HEK293T (cell line): ENCODE data around the gene USP10.

Experiments used
- CTCF ChIA-PET: fragments of 350-600 bp; formaldehyde crosslinking; extraction: SDS; loops from one replicate; lab custom pipeline; 2021; ENCODE audit warnings: antibody characterized with exemption, inconsistent platforms; lab: Yijun Ruan, JAX
- POLR2A ChIA-PET: fragments of 350-600 bp; formaldehyde crosslinking; extraction: SDS; loops from one replicate; lab custom pipeline; 2020; ENCODE audit warnings: antibody characterized with exemption, inconsistent platforms; lab: Yijun Ruan, JAX
- DNase-seq: peaks from one replicate; pipeline ENCODE4 v3.0.0; 2012; ENCODE audit warnings: mixed read lengths; ENCODE audit errors: extremely low spot score
- ARNT ChIP-seq: fragments of 450-650 bp; IDR thresholded peaks from 2 replicates; pipeline ENCODE4 v1.6.1; 2017; ENCODE audit warnings: mild to moderate bottlenecking
- BHLHE40 ChIP-seq: fragments of 450-650 bp; IDR thresholded peaks from 2 replicates; pipeline ENCODE4 v1.6.1; 2016; ENCODE audit warnings: mild to moderate bottlenecking, moderate library complexity, borderline replicate concordance
- CTBP1 ChIP-seq: fragments of 450-650 bp; IDR thresholded peaks from 2 replicates; pipeline ENCODE4 v1.6.1; 2016; ENCODE audit warnings: borderline replicate concordance
- ELF4 ChIP-seq: fragments of 450-650 bp; IDR thresholded peaks from 2 replicates; pipeline ENCODE4 v1.6.1; 2017; ENCODE audit warnings: antibody characterized with exemption
- FOXA1 ChIP-seq: fragments of 450-650 bp; IDR thresholded peaks from 2 replicates; pipeline ENCODE4 v1.6.1; 2016; ENCODE audit warnings: mild to moderate bottlenecking
- FOXK2 ChIP-seq: fragments of 450-650 bp; IDR thresholded peaks from 2 replicates; pipeline ENCODE4 v1.6.1; 2016; ENCODE audit warnings: mild to moderate bottlenecking
- FOXM1 ChIP-seq: fragments of 450-650 bp; IDR thresholded peaks from 2 replicates; pipeline ENCODE4 v1.6.1; 2017; ENCODE audit warnings: mild to moderate bottlenecking, borderline replicate concordance
- HDGF ChIP-seq: fragments of 450-650 bp; IDR thresholded peaks from 2 replicates; pipeline ENCODE4 v1.6.1; 2017; ENCODE audit warnings: antibody characterized with exemption, borderline replicate concordance
- L3MBTL2 ChIP-seq: fragments of 450-650 bp; conservative IDR thresholded peaks from 2 replicates; pipeline ENCODE4 v1.6.1; 2016; ENCODE audit warnings: mild to moderate bottlenecking
- LEF1 ChIP-seq: fragments of 450-650 bp; IDR thresholded peaks from 2 replicates; pipeline ENCODE4 v1.6.1; 2017; ENCODE audit warnings: mild to moderate bottlenecking, borderline replicate concordance
- NFRKB ChIP-seq: fragments of 450-650 bp; IDR thresholded peaks from 2 replicates; pipeline ENCODE4 v1.6.1; 2016; ENCODE audit warnings: mild to moderate bottlenecking, moderate library complexity
- SP1 ChIP-seq: fragments of 450-650 bp; IDR thresholded peaks from 2 replicates; pipeline ENCODE4 v1.6.1; 2017
- SUZ12 ChIP-seq: fragments of 450-650 bp; IDR thresholded peaks from 2 replicates; pipeline ENCODE4 v1.6.1; 2016; ENCODE audit warnings: mild to moderate bottlenecking
- TARDBP ChIP-seq: fragments of 450-650 bp; IDR thresholded peaks from 2 replicates; pipeline ENCODE4 v1.6.1; 2016
- ZNF384 ChIP-seq: fragments of 450-650 bp; IDR thresholded peaks from 2 replicates; pipeline ENCODE4 v1.6.1; 2016
- TF ChIP-seq, protein P1 (sequence below): fragments of 450-650 bp; IDR thresholded peaks from 2 replicates; pipeline ENCODE4 v1.6.1; 2016

USP10 gene

DNA sequence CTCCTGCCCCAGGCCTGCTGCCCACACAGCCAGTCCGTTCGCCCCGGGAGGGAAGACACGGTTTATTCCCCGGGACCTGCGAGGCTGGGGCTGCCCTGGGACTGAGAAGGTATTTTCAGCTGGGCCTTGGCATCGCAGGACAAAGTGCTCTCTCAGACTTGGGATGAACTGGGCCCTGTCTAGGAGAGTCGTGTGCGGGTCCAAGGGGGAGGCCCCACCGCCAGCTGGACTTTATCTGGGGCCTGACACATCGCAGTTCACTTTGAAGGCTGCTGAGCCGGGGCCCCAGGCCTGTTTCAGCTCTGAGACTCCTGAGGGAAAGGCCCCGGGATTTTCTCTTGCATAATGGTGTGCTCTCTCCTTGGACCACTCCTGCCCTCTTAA, 126.8 kb downstream of the USP10 start:
- CTCF ChIA-PET = no interaction called here
- POLR2A ChIA-PET = no interaction called here

DNA sequence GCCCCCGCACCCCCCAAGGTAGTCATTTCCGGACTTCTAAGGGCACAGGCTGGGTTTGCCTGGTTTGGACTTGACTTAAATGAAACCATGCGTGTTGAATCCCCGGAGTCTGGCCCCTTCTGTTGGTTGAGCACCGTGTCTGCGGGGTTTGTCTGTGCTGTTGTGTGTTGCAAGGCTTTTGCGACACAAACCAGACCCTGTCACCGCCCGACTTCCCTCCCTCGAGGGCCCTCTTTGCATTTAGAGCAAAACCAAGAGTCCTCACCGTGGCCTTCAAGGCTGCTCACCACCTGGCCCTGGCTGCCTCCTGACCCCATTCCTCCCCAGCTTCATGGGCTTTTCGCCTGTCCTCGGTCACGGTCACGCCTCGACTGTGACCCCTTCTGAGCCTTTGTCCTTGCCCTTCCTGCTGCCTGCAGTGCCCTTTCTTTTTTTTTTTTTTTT, 127.4 kb downstream of the USP10 start:
- POLR2A ChIA-PET = no interaction called here
- TF ChIP-seq SUZ12 = no peak
- no peak for TF ChIP-seq BHLHE40
- no peak for TF ChIP-seq L3MBTL2
- no peak for TF ChIP-seq FOXA1
- TF ChIP-seq LEF1 = no peak
- TF ChIP-seq FOXM1 = no peak

More for the DNA sequence above, 126.8 kb downstream of the USP10 start:
- DNase-seq = no peak
- TF ChIP-seq SP1 (no peak), HDGF (no peak), ARNT (no peak), L3MBTL2 (no peak), ZNF384 (no peak), LEF1 (no peak), FOXA1 (no peak), FOXK2 (no peak), NFRKB (no peak), ELF4 (no peak), BHLHE40 (no peak), FOXM1 (no peak), SUZ12 (no peak), TARDBP (no peak)
- TF ChIP-seq, protein P1, sequence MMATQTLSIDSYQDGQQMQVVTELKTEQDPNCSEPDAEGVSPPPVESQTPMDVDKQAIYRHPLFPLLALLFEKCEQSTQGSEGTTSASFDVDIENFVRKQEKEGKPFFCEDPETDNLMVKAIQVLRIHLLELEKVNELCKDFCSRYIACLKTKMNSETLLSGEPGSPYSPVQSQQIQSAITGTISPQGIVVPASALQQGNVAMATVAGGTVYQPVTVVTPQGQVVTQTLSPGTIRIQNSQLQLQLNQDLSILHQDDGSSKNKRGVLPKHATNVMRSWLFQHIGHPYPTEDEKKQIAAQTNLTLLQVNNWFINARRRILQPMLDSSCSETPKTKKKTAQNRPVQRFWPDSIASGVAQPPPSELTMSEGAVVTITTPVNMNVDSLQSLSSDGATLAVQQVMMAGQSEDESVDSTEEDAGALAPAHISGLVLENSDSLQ = no peak

DNA sequence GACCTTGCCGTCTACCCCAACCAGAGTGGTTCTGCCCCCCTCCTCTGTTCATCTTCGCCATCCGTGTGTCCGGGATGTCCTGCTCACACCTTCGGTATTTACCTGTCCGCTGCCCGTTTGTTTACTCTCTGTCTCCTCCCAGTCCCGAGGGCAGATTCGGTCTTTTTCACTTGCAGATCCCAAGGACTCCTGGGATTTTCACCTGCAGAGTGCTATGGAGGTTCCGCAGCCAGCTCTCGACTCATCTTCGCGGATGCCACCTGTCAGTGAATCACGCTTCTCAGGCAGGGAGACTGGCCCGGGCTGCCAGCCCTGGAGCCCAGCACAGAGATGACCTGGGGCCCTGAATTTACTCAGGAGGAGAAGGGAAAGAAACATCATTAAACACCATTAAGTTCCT, 128.1 kb downstream of the USP10 start:
- no peak for DNase-seq
- TF ChIP-seq ELF4 (no peak), BHLHE40 (no peak), LEF1 (no peak), SP1 (no peak)
- ChIA-PET CTCF (interaction anchor here (0.6 kb wide), 1 partner anchor 116 kb away, joined by 3 read pairs; no protein-coding TSS in a partner anchor), POLR2A (no interaction called here)

More for the DNA sequence above, 127.4 kb downstream of the USP10 start:
- CTCF ChIA-PET = interaction anchor here (0.6 kb wide), 1 partner anchor 115 kb away, joined by 3 read pairs; no protein-coding TSS in a partner anchor
- DNase-seq = no peak

DNA sequence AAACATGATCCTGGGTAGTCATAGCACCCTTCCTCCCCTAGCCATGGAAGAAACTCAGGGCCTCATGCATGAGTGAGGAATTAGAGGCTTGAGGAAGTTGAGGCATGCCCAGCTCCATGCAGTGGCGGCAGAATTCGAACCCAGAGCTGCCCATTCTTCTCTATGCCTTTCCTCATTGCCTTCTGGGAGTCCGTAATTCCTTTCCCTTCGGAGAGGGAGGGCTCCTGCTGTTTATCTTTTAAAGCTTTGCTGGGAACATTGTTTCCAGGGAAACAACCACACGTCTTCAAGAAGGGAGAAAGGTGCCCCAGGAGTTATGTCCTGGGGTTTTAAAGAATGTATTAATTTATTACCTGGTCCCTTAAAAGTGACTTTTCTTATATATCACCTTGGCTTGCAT, 128.5 kb downstream of the USP10 start:
- CTCF ChIA-PET = no interaction called here
- POLR2A ChIA-PET = interaction anchor here (0.6 kb wide), 1 partner anchor 9 kb away, joined by 3 read pairs; no protein-coding TSS in a partner anchor
- no peak for DNase-seq
- TF ChIP-seq FOXK2 (no peak), ELF4 (no peak), FOXM1 (no peak), CTBP1 (no peak)
